Panc1 (cell line): ENCODE data around the gene ENTPD2. TPM values are rescaled to one million over a fixed set of nuclear protein-coding genes. Genes with fewer than 3 reads are reported as not detected.

Source experiments
- ATAC-seq: fragments of 200-7000 bp; cut with Tn5 transposase; 2 replicates; pipeline ENCODE4 v1.9.1; 2020; ENCODE audit warnings: mild to moderate bottlenecking, moderate library complexity
- BruUV-seq: library from RNA; stranded (reverse); fragments of 400-500 nt; replicated peaks from 2 replicates; lab custom pipeline; 2021; lab: Mats Ljungman, UMichigan
- CTCF ChIA-PET: fragments of 300-600 bp; sonication (Branson Sonifier 250); formaldehyde crosslinking; loops from one replicate; lab custom pipeline; 2022; ENCODE audit warnings: antibody characterized with exemption; lab: Charles Lee
- POLR2A ChIA-PET: fragments of 300-600 bp; sonication (Branson Sonifier 250); formaldehyde crosslinking; loops from one replicate; lab custom pipeline; 2022; ENCODE audit warnings: antibody characterized with exemption; lab: Charles Lee
- DNase-seq: peaks from one replicate; pipeline ENCODE4 v3.0.0-alpha.2; 2010; ENCODE audit warnings: low read depth, low spot score
- H3K27ac ChIP-seq: 2 replicates; pipeline ENCODE4 v1.5.1; 2011; ENCODE audit warnings: mild to moderate bottlenecking, low read length, inconsistent platforms
- H3K27me3 ChIP-seq: fragments of 200-500 bp; sonication (Bioruptor generic); 2 replicates; pipeline ENCODE4 v1.6.0; 2014; ENCODE audit warnings: low read length, inconsistent platforms; ENCODE audit not compliant: control insufficient read depth, insufficient read depth
- H3K36me3 ChIP-seq: fragments of 200-500 bp; sonication (Bioruptor generic); 2 replicates; pipeline ENCODE4 v1.5.1; 2014; ENCODE audit warnings: inconsistent platforms, mild to moderate bottlenecking, low read length, moderate library complexity; ENCODE audit not compliant: control insufficient read depth, insufficient read depth
- H3K4me1 ChIP-seq: 2 replicates; pipeline ENCODE4 v1.5.1; 2011; ENCODE audit warnings: inconsistent platforms, mild to moderate bottlenecking, low read length, moderate library complexity; ENCODE audit not compliant: control insufficient read depth, insufficient read depth
- H3K4me3 ChIP-seq, 2 experiments: 2 replicates each; pipeline ENCODE4 v1.5.1; 2011 to 2012; ENCODE audit warnings: low read depth in 2 of 2, low read length in 2 of 2, mild to moderate bottlenecking in 2 of 2, inconsistent platforms in 1 of 2, moderate library complexity in 1 of 2
- H3K9me3 ChIP-seq: fragments of 200-500 bp; sonication (Bioruptor generic); 2 replicates; pipeline ENCODE4 v1.5.1; 2014; ENCODE audit warnings: low read depth, mild to moderate bottlenecking, inconsistent platforms, low read length, moderate library complexity; ENCODE audit not compliant: control insufficient read depth, insufficient read depth
- POLR2AphosphoS5 ChIP-seq: IDR thresholded peaks from 2 replicates; pipeline ENCODE4 v1.6.1; 2012; ENCODE audit warnings: mild to moderate bottlenecking, low read depth, low read length, moderate library complexity
- REST ChIP-seq, 2 experiments: IDR thresholded peaks; 2 replicates each; pipeline ENCODE4 v1.6.1; 2011 to 2012; ENCODE audit warnings: low read depth in 2 of 2, control low read depth in 1 of 2, low read length in 1 of 2, mild to moderate bottlenecking in 1 of 2, moderate library complexity in 1 of 2; ENCODE audit not compliant: insufficient read depth in 1 of 2
- SIN3A ChIP-seq: IDR thresholded peaks from 2 replicates; pipeline ENCODE4 v1.6.1; 2012; ENCODE audit warnings: low read depth, mild to moderate bottlenecking, low read length, moderate library complexity, borderline replicate concordance; ENCODE audit not compliant: insufficient read depth
- TCF7L2 ChIP-seq: IDR thresholded peaks from 2 replicates; pipeline ENCODE4 v1.6.1; 2011; ENCODE audit warnings: mild to moderate bottlenecking, low read depth, low read length, inconsistent platforms
- in situ Hi-C: cut with HindIII; loops from 2 replicates; pipeline ENCODE4 v1.10.0; 2016; ENCODE audit warnings: low sequenced_read_pairs, low pct_unique_long_range_greater_than_20kb
- intact Hi-C: fragments of 100-400 bp; cut with micrococcal nuclease; formaldehyde crosslinking; loops from one replicate; pipeline ENCODE4 v1.10.0; 2022; ENCODE audit not compliant: unreplicated experiment
- total RNA-seq: library from RNA; stranded (reverse); gene quantifications from one replicate; pipeline ENCODE4 v1.2.1, GENCODE V29; 2021; ENCODE audit not compliant: unreplicated experiment
- TF ChIP-seq, protein P1 (sequence below): fragments of 450-650 bp; IDR thresholded peaks from 2 replicates; pipeline ENCODE4 v1.5.1; 2017; ENCODE audit warnings: mild to moderate bottlenecking

The ENTPD2 gene
- total RNA-seq, 1 experiment from 2014 or later = 2.8 TPM

GRCh38 chr9:137050570-137050969 lies 3.3 kb downstream of the ENTPD2 start:
- Histone ChIP-seq H3K36me3 (no peaks in the 10 kb centered on the region), H3K27ac (no peak overlapping the region), H3K27me3 (no peaks in the 10 kb centered on the region), H3K4me3 (no peak overlapping the region), H3K4me1 (peaks cover 2% of the 10 kb centered on the region; the same call in 1 of the 2 replicates), H3K9me3 (no peaks in the 10 kb centered on the region)
- in situ Hi-C loops = no loop called here
- no peak for ATAC-seq
- DNase-seq = no peak
- TF ChIP-seq REST (IDR thresholded peaks at IDR 0.05; ENCODE audit: insufficient read depth in 1 of 2, low read depth in 2 of 2, low read length in 1 of 2) (no peak), POLR2AphosphoS5 (no peak)
- BruUV-seq = no TSS peak
- ChIA-PET CTCF (no interaction called here), POLR2A (no interaction called here)
- intact Hi-C loops = no loop called here

GRCh38 chr9:137049544-137050449 lies 4.1 kb downstream of the ENTPD2 start:
- in situ Hi-C loops = no loop called here
- H3K9me3 ChIP-seq = no peaks in the 10 kb centered on the region
- TF ChIP-seq, protein P1, sequence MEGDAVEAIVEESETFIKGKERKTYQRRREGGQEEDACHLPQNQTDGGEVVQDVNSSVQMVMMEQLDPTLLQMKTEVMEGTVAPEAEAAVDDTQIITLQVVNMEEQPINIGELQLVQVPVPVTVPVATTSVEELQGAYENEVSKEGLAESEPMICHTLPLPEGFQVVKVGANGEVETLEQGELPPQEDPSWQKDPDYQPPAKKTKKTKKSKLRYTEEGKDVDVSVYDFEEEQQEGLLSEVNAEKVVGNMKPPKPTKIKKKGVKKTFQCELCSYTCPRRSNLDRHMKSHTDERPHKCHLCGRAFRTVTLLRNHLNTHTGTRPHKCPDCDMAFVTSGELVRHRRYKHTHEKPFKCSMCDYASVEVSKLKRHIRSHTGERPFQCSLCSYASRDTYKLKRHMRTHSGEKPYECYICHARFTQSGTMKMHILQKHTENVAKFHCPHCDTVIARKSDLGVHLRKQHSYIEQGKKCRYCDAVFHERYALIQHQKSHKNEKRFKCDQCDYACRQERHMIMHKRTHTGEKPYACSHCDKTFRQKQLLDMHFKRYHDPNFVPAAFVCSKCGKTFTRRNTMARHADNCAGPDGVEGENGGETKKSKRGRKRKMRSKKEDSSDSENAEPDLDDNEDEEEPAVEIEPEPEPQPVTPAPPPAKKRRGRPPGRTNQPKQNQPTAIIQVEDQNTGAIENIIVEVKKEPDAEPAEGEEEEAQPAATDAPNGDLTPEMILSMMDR = no peak; the same call in 1 of the 2 replicates
- no peak for TF ChIP-seq REST (IDR thresholded peaks at IDR 0.05; ENCODE audit: insufficient read depth in 1 of 2, low read depth in 2 of 2, low read length in 1 of 2)
- TF ChIP-seq POLR2AphosphoS5 = no peak
- TF ChIP-seq SIN3A = no peak
- no peak for TF ChIP-seq TCF7L2
- ATAC-seq (peak; percentile 52; the same call in 1 of the 2 replicates), DNase-seq (no peak)
- no peaks in the 10 kb centered on the region for H3K27me3 ChIP-seq
- CTCF ChIA-PET = interaction anchor here (0.7 to 2.0 kb wide), 3 partner anchors 14 to 65 kb away, joined by 3 to 13 read pairs (median 4); partner anchors contain the start of gene DPP7
- H3K36me3 ChIP-seq = no peaks in the 10 kb centered on the region
- POLR2A ChIA-PET = no interaction called here
- no peak overlapping the region for H3K27ac ChIP-seq
- intact Hi-C loops = no loop called here
- no TSS peak for BruUV-seq
- H3K4me3 ChIP-seq = no peak overlapping the region
- peaks cover 4% of the 10 kb centered on the region; the same call in 1 of the 2 replicates for H3K4me1 ChIP-seq
